ENCODE data around the gene C1orf21. TPM values are rescaled to one million over a fixed set of nuclear protein-coding genes. Genes with fewer than 3 reads are reported as not detected.

C1orf21 gene
- polyA plus RNA-seq, 1 donor (not counting 4 experiments of a cell fraction or from before 2014, with no cell fraction given): 44.3 TPM

DNA sequence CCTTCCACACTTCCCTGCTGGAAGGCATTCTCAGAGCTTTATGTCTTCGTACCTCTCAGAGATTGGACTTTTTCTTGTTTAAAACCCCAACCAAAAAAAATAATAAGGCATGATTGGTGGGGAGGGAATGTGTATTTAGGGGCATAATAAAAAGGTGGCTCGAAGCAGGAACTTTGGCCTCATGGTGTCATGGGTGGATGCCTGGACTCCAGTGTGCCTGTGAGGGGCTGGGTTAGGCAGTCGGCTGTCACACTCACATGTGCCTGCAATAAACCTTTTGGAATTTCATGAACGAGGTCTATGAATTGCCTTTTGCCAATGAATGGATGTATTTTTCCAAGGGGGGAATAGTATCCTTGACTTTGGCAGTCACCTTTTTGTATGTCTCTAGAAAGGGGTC is 236.6 kb downstream of the C1orf21 start:
- H3K9me1 ChIP-seq (ENCODE audit: control insufficient read depth, extremely low read depth, insufficient read depth, low read length): no peaks in the 10 kb centered on the region
- no peak for TF ChIP-seq EZH2 (IDR thresholded peaks at IDR 0.05; ENCODE audit: low read length)
- TF ChIP-seq, protein P1, sequence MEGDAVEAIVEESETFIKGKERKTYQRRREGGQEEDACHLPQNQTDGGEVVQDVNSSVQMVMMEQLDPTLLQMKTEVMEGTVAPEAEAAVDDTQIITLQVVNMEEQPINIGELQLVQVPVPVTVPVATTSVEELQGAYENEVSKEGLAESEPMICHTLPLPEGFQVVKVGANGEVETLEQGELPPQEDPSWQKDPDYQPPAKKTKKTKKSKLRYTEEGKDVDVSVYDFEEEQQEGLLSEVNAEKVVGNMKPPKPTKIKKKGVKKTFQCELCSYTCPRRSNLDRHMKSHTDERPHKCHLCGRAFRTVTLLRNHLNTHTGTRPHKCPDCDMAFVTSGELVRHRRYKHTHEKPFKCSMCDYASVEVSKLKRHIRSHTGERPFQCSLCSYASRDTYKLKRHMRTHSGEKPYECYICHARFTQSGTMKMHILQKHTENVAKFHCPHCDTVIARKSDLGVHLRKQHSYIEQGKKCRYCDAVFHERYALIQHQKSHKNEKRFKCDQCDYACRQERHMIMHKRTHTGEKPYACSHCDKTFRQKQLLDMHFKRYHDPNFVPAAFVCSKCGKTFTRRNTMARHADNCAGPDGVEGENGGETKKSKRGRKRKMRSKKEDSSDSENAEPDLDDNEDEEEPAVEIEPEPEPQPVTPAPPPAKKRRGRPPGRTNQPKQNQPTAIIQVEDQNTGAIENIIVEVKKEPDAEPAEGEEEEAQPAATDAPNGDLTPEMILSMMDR (optimal IDR thresholded peaks at IDR 0.05 in 1 of 3, IDR thresholded peaks at IDR 0.05 in 1 of 3, conservative IDR thresholded peaks at IDR 0.05 in 1 of 3; ENCODE audit: extremely low read depth in 1 of 3, insufficient read depth in 2 of 3, low read length in 3 of 3): no peak
- H3K4me1 ChIP-seq (ENCODE audit: control insufficient read depth, extremely low read depth, insufficient read depth, low read length): peaks cover 41% of the 10 kb centered on the region
- H3K27me3 ChIP-seq (ENCODE audit: control insufficient read depth, extremely low read depth, insufficient read depth, low read length): no peaks in the 10 kb centered on the region
- H3K79me2 ChIP-seq (ENCODE audit: control insufficient read depth, insufficient read depth, low read length): no peaks in the 10 kb centered on the region
- no peaks in the 10 kb centered on the region for H3K9me3 ChIP-seq (ENCODE audit: control insufficient read depth, low read depth, low read length)
- peak overlapping the region; percentile 74 for H3K4me2 ChIP-seq (ENCODE audit: control insufficient read depth, extremely low read depth, insufficient read depth, low read depth, low read length)
- H2AFZ ChIP-seq (ENCODE audit: control insufficient read depth, low read length): no peak overlapping the region
- peak overlapping the region; percentile 63 for H3K27ac ChIP-seq (ENCODE audit: control insufficient read depth, insufficient read depth, low read length)
- no peak overlapping the region for H3K4me3 ChIP-seq (ENCODE audit: control insufficient read depth in 2 of 3, extremely low read depth in 1 of 3, insufficient read depth in 2 of 3, low read depth in 1 of 3, low read length in 3 of 3)
- H3K36me3 ChIP-seq (ENCODE audit: control insufficient read depth in 2 of 2, extremely low read depth in 1 of 2, insufficient read depth in 2 of 2, low read length in 2 of 2): peaks cover 2 to 7% of the 10 kb centered on the region in 2 experiments
- no peak overlapping the region for H3K9ac ChIP-seq (ENCODE audit: control insufficient read depth, extremely low read depth, insufficient read depth, low read length)
- H4K20me1 ChIP-seq (ENCODE audit: control insufficient read depth, extremely low read depth, insufficient read depth, low read length): no peaks in the 10 kb centered on the region
- FAIRE-seq (no peak), DNase-seq (ENCODE audit: low read depth, low spot score) (no peak)
- dilution Hi-C loops (cut with MboI; ENCODE audit: extremely low pct_ligation_motif_present, low sequenced_read_pairs): no loop called here

DNA sequence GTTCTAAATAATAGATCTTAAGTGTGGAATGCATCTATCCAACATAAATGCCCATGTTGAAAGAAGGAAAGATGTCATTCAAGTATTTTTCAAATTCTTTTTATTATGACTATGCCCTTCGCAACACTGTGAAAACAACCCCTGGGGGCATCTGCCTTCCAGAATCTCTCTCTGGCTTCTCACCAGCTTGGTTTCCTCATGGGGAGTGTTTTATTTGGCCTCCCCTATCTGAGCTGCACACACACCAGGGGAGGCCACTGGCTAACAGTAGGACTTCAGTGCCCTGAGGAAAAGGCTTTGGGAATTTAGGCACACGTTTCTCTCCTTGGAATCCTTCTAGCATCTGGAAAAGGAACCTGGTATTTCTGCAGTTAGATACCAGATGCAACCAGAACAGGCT is 237.2 kb downstream of the C1orf21 start:
- H3K9me3 ChIP-seq (ENCODE audit: control insufficient read depth, low read depth, low read length): no peaks in the 10 kb centered on the region
- no peaks in the 10 kb centered on the region for H3K79me2 ChIP-seq (ENCODE audit: control insufficient read depth, insufficient read depth, low read length)
- peak overlapping the region; percentile 24 for H3K9ac ChIP-seq (ENCODE audit: control insufficient read depth, extremely low read depth, insufficient read depth, low read length)
- H3K4me1 ChIP-seq (ENCODE audit: control insufficient read depth, extremely low read depth, insufficient read depth, low read length): peaks cover 41% of the 10 kb centered on the region
- dilution Hi-C loops (cut with MboI; ENCODE audit: extremely low pct_ligation_motif_present, low sequenced_read_pairs): no loop called here
- H3K4me2 ChIP-seq (ENCODE audit: control insufficient read depth, extremely low read depth, insufficient read depth, low read depth, low read length): peak overlapping the region; percentile 74
- DNase-seq (ENCODE audit: low read depth, low spot score) (no peak), FAIRE-seq (peak; percentile 67)
- no peaks in the 10 kb centered on the region for H3K9me1 ChIP-seq (ENCODE audit: control insufficient read depth, extremely low read depth, insufficient read depth, low read length)
- no peaks in the 10 kb centered on the region for H3K27me3 ChIP-seq (ENCODE audit: control insufficient read depth, extremely low read depth, insufficient read depth, low read length)
- H2AFZ ChIP-seq (ENCODE audit: control insufficient read depth, low read length): no peak overlapping the region
- H3K27ac ChIP-seq (ENCODE audit: control insufficient read depth, insufficient read depth, low read length): peak overlapping the region; percentile 63
- peak overlapping the region in 2 of 3 experiments; percentile 6 to 20 for H3K4me3 ChIP-seq (ENCODE audit: control insufficient read depth in 2 of 3, extremely low read depth in 1 of 3, insufficient read depth in 2 of 3, low read depth in 1 of 3, low read length in 3 of 3)
- H3K36me3 ChIP-seq (ENCODE audit: control insufficient read depth in 2 of 2, extremely low read depth in 1 of 2, insufficient read depth in 2 of 2, low read length in 2 of 2): peaks cover 2 to 7% of the 10 kb centered on the region in 2 experiments
- TF ChIP-seq, protein P1 (optimal IDR thresholded peaks at IDR 0.05 in 1 of 3, IDR thresholded peaks at IDR 0.05 in 1 of 3, conservative IDR thresholded peaks at IDR 0.05 in 1 of 3; ENCODE audit: extremely low read depth in 1 of 3, insufficient read depth in 2 of 3, low read length in 3 of 3): no peak
- no peak for TF ChIP-seq EZH2 (IDR thresholded peaks at IDR 0.05; ENCODE audit: low read length)
- no peaks in the 10 kb centered on the region for H4K20me1 ChIP-seq (ENCODE audit: control insufficient read depth, extremely low read depth, insufficient read depth, low read length)
